Stomach (tissue), 9 donors: ENCODE data around the gene SPINT2. TPM values are rescaled to one million over a fixed set of nuclear protein-coding genes. Genes with fewer than 3 reads are reported as not detected.
"Not testable (repeated sequence)": the region's sequence is repeated elsewhere in the genome, so short reads cannot be mapped to it uniquely, and the experiment has no call there.

Source experiments
- DNase-seq, 2 donors: peaks; one replicate each; pipeline versions ENCODE4 v3.0.0 to v3.0.0-alpha.2; 2013 to 2019
- H3K27ac ChIP-seq, 5 donors: fragments of 200-600 bp in 4 of 5; sonication (generic) in 4 of 5; one replicate each; pipeline ENCODE4 v1.5.1; 2013 to 2019; ENCODE audit warnings: mild to moderate bottlenecking in 1 of 5, moderate library complexity in 1 of 5
- H3K27me3 ChIP-seq, 3 donors: fragments of 200-600 bp; sonication (generic); one replicate each; pipeline ENCODE4 v1.5.1; 2017 to 2019; ENCODE audit warnings: mixed run types in 1 of 3
- H3K36me3 ChIP-seq, 4 donors: fragments of 200-600 bp; sonication (generic); 1 replicate in 3 of 4; 2 replicates in 1 of 4; pipeline ENCODE4 v1.5.1; 2016 to 2019
- H3K4me1 ChIP-seq, 4 donors: fragments of 200-600 bp; sonication (generic); one replicate each; pipeline ENCODE4 v1.5.1; 2016 to 2019
- H3K4me3 ChIP-seq, 4 donors: fragments of 200-600 bp; sonication (generic) in 3 of 4; one replicate each; pipeline ENCODE4 v1.5.1; 2016 to 2019; ENCODE audit warnings: mild to moderate bottlenecking in 1 of 4
- H3K9me3 ChIP-seq, 4 donors: fragments of 200-600 bp; sonication (generic); one replicate each; pipeline ENCODE4 v1.5.1; 2016 to 2019
- EP300 ChIP-seq: sonication (generic); formaldehyde crosslinking; IDR thresholded peaks from one replicate; pipeline ENCODE4 v1.6.1; 2017; ENCODE audit warnings: antibody characterized with exemption
- POLR2A ChIP-seq, 4 donors: fragments of 450-650 bp; IDR thresholded peaks; one replicate each; pipeline ENCODE4 v1.6.1; 2016; ENCODE audit warnings: antibody characterized with exemption in 4 of 4, control low read depth in 2 of 4, mild to moderate bottlenecking in 1 of 4, moderate library complexity in 1 of 4
- POLR2AphosphoS5 ChIP-seq, 3 donors: sonication (generic); formaldehyde crosslinking; IDR thresholded peaks; one replicate each; pipeline ENCODE4 v1.6.1; 2016; ENCODE audit warnings: antibody characterized with exemption in 3 of 3
- WGBS, 5 donors: extraction: QIAGEN DNeasy Blood & Tissue Kit in 3 of 5; methylation state at CpG; one replicate each; pipeline versions ENCODE4 v1.1.5 to v1.1.7; 2013 to 2018; 5-methylcytosine and 5-hydroxymethylcytosine counted together
- intact Hi-C: fragments of 100-400 bp; cut with DNase I; formaldehyde crosslinking; loops from one replicate; pipeline ENCODE4 v1.15.1; 2023; ENCODE audit warnings: low total_unique reads
- polyA plus RNA-seq, 3 donors: library from polyadenylated mRNA; stranded (reverse); fragments of 200-250 nt; gene quantifications; one replicate each; pipeline ENCODE4 v1.2.3, GENCODE V29; 2013
- total RNA-seq, 5 donors: library from RNA; depleted of rRNA; stranded (reverse); fragments of >200 nt; gene quantifications; one replicate each; pipeline versions ENCODE4 v1.1.0 to v1.2.3, GENCODE V29; 2014 to 2016
- TF ChIP-seq, protein P1 (sequence below), 7 experiments: fragments of 450-650 bp in 4 of 7; fragments of 200-600 bp in 3 of 7; sonication (generic) in 3 of 7; IDR thresholded peaks; one replicate each; pipeline ENCODE4 v1.5.1; 2016 to 2019; ENCODE audit warnings: antibody characterized with exemption in 7 of 7, control low read depth in 2 of 7, mild to moderate bottlenecking in 1 of 7
- donor health status: healthy with polysubstance abuse.
- donor health status: Bipolar disorder and iron deficiency.
- donor health status: healthy.

Gene SPINT2
- total and polyA plus RNA-seq, 8 donors, result 29.8 to 1,508 (median 220) TPM

DNA sequence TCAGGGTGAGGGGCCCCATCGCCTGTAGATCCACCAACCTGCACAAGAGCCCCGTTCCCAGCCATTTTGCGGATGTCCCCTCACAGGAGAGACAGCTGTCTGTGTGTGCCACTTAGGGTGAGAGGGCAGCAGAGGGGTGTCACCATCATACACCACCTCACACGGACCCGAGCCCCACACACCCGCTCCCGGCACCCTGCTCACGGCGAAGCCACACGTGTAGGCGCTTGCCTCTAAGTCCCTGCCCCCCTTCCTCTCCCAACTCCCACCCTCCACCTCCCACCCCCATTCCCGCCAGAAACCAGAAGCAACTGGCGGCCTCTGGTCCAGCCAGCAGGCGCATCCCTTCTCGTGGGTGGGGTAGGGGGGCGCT is 36.4 kb upstream of the SPINT2 start:
- WGBS, 5 donors, result 8 to 20% (median 15%) methylated on average over 3 to 16 of the region's 16 CpGs
- Histone ChIP-seq H3K27me3 (peaks cover 36 to 100% (median 68%) of the 10 kb centered on the region in 3 donors), H3K4me1 (peaks cover 21 to 29% (median 27%) of the 10 kb centered on the region in 4 donors), H3K4me3 (peak overlapping the region in 1 of 4 donors; percentile 35), H3K36me3 (no peaks in the 10 kb centered on the region), H3K9me3 (no peaks in the 10 kb centered on the region), H3K27ac (no peak overlapping the region)
- peak in 1 of 2 donors; percentile 32 for DNase-seq
- intact Hi-C loops, result no loop called here
- no peak for TF ChIP-seq POLR2AphosphoS5 (IDR thresholded peaks at IDR 0.05)

DNA sequence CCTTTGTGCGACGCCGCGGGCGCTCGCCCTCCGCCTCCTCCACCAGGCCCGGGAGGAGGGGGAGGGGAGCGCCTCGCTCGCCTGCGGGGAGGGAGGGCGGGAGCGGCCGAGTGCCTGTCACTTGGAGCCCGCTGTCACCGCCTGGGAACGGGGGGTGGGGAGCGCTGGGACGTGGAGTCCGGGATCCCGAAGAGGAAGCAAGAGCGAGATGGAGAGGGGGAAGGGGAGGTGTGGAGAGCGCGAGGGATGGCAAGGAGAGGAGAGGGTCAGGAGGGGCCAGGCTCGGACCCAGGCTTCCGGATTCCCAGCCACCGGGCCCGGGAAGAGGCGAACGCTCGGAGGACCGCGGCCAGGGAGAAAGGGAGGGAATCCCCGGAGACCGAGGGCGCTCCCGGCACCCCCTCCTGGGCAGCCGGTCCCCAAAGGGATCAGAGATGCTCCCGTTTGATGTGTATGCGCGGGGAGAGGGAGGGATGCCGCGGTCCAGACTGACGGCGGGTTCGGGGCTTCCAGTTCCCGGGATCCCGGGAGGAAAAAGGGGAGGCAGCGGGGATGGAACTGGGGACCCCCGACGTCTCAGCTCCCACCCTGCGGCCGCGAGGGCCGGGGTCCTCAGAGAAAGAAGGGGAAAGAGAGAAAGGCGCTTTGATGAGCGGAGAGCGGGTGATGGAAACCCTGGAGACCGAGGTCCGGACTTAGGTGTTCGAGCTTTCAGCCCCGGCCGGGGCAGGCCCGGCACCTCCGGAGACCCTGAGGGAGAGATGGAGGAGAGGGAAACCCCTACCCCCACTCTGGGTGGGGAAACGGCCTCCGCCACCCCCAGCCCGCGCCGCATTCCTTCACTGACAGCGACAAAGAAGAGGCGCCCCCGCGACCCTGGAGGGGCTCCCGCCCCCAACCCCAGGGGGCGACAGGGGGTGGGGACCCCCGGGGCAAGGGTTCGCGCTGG is 35.6 kb upstream of the SPINT2 start:
- intact Hi-C loops, result no loop called here
- Histone ChIP-seq H3K36me3 (no peaks in the 10 kb centered on the region), H3K27ac (no peak overlapping the region), H3K4me3 (peak overlapping the region in 3 of 4 donors; percentile 18 to 35 (median 23)), H3K9me3 (no peaks in the 10 kb centered on the region), H3K27me3 (peaks cover 31 to 100% (median 60%) of the 10 kb centered on the region in 3 donors), H3K4me1 (peaks cover 20 to 24% (median 23%) of the 10 kb centered on the region in 4 donors)
- DNase-seq, result peak in 1 of 2 donors; percentile 63
- TF ChIP-seq POLR2AphosphoS5 (IDR thresholded peaks at IDR 0.05), result no peak
- no peak for TF ChIP-seq EP300
- TF ChIP-seq, protein P1, sequence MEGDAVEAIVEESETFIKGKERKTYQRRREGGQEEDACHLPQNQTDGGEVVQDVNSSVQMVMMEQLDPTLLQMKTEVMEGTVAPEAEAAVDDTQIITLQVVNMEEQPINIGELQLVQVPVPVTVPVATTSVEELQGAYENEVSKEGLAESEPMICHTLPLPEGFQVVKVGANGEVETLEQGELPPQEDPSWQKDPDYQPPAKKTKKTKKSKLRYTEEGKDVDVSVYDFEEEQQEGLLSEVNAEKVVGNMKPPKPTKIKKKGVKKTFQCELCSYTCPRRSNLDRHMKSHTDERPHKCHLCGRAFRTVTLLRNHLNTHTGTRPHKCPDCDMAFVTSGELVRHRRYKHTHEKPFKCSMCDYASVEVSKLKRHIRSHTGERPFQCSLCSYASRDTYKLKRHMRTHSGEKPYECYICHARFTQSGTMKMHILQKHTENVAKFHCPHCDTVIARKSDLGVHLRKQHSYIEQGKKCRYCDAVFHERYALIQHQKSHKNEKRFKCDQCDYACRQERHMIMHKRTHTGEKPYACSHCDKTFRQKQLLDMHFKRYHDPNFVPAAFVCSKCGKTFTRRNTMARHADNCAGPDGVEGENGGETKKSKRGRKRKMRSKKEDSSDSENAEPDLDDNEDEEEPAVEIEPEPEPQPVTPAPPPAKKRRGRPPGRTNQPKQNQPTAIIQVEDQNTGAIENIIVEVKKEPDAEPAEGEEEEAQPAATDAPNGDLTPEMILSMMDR (IDR thresholded peaks at IDR 0.05), result no peak
- no peak for TF ChIP-seq POLR2A (IDR thresholded peaks at IDR 0.05)
- WGBS, 5 donors, result 1 to 2% (median 1%) methylated on average over 54 to 80 of the region's 80 CpGs

DNA sequence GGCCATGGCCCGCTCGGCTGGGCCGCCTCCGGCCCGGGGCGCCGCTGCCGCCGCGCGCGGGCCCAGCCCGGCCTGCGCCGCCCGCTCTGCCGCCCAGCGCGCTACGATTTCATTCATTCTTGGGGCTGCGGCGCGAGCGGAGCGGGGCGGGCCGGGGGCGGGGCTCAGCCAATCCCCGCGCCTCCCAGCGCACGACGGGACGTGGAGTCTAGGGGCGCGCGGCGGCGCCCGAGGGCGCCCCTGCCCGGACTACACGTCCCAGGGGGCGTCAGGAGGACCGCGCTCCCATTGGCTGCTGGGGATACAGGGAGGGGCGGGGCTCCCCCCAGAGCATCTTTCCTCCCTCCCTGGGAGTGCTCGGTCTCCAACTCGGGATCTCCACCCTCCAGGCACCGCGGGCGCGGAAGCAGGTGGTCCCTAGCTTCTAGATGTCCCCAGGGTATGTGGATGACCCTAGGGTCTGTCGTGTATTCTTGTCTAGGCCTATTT is 34.7 kb upstream of the SPINT2 start:
- 0 to 2% (median 0%) methylated on average over 6 to 54 of the region's 54 CpGs for WGBS, 5 donors
- Histone ChIP-seq H3K27me3 (peaks cover 30 to 100% (median 51%) of the 10 kb centered on the region in 3 donors), H3K4me1 (peaks cover 13 to 16% (median 16%) of the 10 kb centered on the region in 4 donors), H3K9me3 (no peaks in the 10 kb centered on the region), H3K27ac (no peak overlapping the region), H3K4me3 (peak overlapping the region in 3 of 4 donors; percentile 18 to 24 (median 23)), H3K36me3 (no peaks in the 10 kb centered on the region)
- intact Hi-C loops, result loop anchor here (5.0 kb wide), 1 partner anchor 98 kb away; no protein-coding TSS in a partner anchor
- no peak for TF ChIP-seq POLR2A (IDR thresholded peaks at IDR 0.05)
- no peak for TF ChIP-seq EP300
- no peak for TF ChIP-seq POLR2AphosphoS5 (IDR thresholded peaks at IDR 0.05)
- TF ChIP-seq, protein P1 (IDR thresholded peaks at IDR 0.05), result no peak
- DNase-seq, result peak; percentile 47 to 93

DNA sequence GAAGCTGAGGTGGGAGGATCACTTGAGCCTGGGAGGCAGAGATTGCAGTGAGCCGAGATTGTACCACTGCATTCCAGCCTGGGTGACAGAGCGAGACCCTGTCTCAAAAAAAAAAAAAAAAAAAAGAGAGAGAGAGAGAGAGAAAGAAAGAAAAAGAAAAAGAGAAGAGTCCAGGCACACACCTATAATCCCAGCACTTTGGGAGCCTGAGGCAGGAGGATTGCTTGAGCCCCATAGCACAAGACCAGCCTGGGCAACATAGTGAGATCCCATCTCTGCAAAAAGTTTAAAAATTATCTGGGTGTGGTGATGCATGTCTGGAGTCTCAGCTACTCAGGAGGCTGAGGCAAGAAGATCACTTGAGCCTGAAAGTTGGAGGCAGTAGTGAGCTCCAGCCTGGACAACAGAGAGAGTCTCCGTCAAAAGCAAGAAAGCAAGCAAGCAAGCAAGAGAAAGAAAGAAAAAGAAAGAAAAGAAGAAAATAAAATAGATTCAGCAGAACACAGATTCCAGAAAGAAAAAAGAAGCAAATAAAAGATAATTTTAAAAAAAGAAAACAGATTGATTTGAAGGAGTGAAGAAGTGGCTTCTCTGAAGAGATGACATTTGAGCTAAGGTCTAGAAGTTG is 33.8 kb upstream of the SPINT2 start:
- Histone ChIP-seq H3K27me3 (peaks cover 23 to 98% (median 41%) of the 10 kb centered on the region in 3 donors), H3K4me1 (peaks cover 13 to 16% (median 16%) of the 10 kb centered on the region in 4 donors)
- 47 to 74% (median 70%) methylated on average over 2 to 3 of the region's 3 CpGs for WGBS, 5 donors
- not testable (repeated sequence) for H3K27ac ChIP-seq, H3K4me3 ChIP-seq, DNase-seq, H3K36me3 ChIP-seq, H3K9me3 ChIP-seq
- intact Hi-C loops, result loop anchor here (5.0 kb wide), 1 partner anchor 97 kb away; no protein-coding TSS in a partner anchor

DNA sequence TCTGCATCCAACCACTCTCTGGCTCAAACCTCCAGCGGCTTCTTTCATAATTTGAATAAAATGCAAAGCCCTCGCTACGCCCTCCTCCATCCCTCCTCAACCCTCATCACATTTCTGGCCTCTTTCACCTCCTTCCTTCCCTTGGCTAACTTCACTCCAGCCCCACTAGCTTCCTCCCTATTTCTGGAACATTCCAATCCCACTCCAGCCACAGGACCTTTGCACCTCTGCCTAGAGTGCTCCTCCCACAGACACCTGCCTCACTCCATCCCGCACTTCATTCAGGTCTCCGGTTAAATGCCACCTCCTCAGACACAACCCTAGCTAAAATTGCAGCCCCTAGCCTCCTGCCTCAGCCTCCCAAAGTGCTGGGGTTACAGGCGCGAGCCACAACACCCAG is 32.5 kb upstream of the SPINT2 start:
- H3K4me3 ChIP-seq, result no peak overlapping the region
- no peak for DNase-seq
- no peaks in the 10 kb centered on the region for H3K36me3 ChIP-seq
- intact Hi-C loops, result loop anchor here (5.0 kb wide), 1 partner anchor 95 kb away; no protein-coding TSS in a partner anchor
- H3K27ac ChIP-seq, result no peak overlapping the region
- H3K9me3 ChIP-seq, result no peaks in the 10 kb centered on the region
- WGBS, 5 donors, result 88 to 92% (median 90%) methylated on average over 7 of the region's 7 CpGs
- H3K4me1 ChIP-seq, result peaks cover 13 to 16% (median 16%) of the 10 kb centered on the region in 4 donors
- peaks cover 23 to 93% (median 30%) of the 10 kb centered on the region in 3 donors for H3K27me3 ChIP-seq
- TF ChIP-seq, protein P1 (IDR thresholded peaks at IDR 0.05), result no peak
- TF ChIP-seq POLR2A (IDR thresholded peaks at IDR 0.05) (no peak), EP300 (no peak), POLR2AphosphoS5 (IDR thresholded peaks at IDR 0.05) (no peak)
